ENCODE measurements around the gene MEIOB. TPM values are rescaled to one million over a fixed set of nuclear protein-coding genes. Genes with fewer than 3 reads are reported as not detected.
"Not testable (repeated sequence)": the region's sequence is repeated elsewhere in the genome, so short reads cannot be mapped to it uniquely, and the experiment has no call there.

MEIOB gene
- total RNA-seq, 1 donor from 2014 or later = 0.41 TPM

- DNase-seq (ENCODE audit: low spot score in 2 of 2) = no peak
- FAIRE-seq = no peak
Measured at GRCh38 chr16:1817716-1818115, 54.2 kb downstream of the MEIOB start.

- DNase-seq (ENCODE audit: low spot score in 2 of 2) (no peak), FAIRE-seq (no peak)
Measured at GRCh38 chr16:1817276-1817589, 54.7 kb downstream of the MEIOB start.

GRCh38 chr16:1816396-1817275 is 55.3 kb downstream of the MEIOB start:
- FAIRE-seq = no peak

GRCh38 chr16:1815461-1815860 is 56.5 kb downstream of the MEIOB start:
- DNase-seq (ENCODE audit: low spot score in 2 of 2) = no peak
- no peak for FAIRE-seq

More at GRCh38 chr16:1816396-1817275, 55.3 kb downstream of the MEIOB start:
- no peak for DNase-seq (ENCODE audit: low spot score in 2 of 2)

- FAIRE-seq = no peak
- peak in 1 of 2 donors; percentile 59 for DNase-seq (ENCODE audit: low spot score in 2 of 2)
Measured at GRCh38 chr16:1812732-1813163, 59.2 kb downstream of the MEIOB start.

- FAIRE-seq (no peak), DNase-seq (ENCODE audit: low spot score in 2 of 2) (no peak)
Measured at GRCh38 chr16:1810536-1810935, 61.4 kb downstream of the MEIOB start.

GRCh38 chr16:1810106-1810505 is 61.9 kb downstream of the MEIOB start:
- FAIRE-seq = no peak

GRCh38 chr16:1809281-1809801 is 62.6 kb downstream of the MEIOB start:
- no peak for FAIRE-seq
- no peak for DNase-seq (ENCODE audit: low spot score in 2 of 2)

More at GRCh38 chr16:1810106-1810505, 61.9 kb downstream of the MEIOB start:
- DNase-seq (ENCODE audit: low spot score in 2 of 2) = no peak

GRCh38 chr16:1808691-1809090 is 63.3 kb downstream of the MEIOB start:
- FAIRE-seq (no peak), DNase-seq (ENCODE audit: low spot score in 2 of 2) (no peak)

- FAIRE-seq (no peak), DNase-seq (ENCODE audit: low spot score in 2 of 2) (no peak)
Measured at GRCh38 chr16:1807626-1808025, 64.3 kb downstream of the MEIOB start.

- FAIRE-seq (no peak), DNase-seq (ENCODE audit: low spot score in 2 of 2) (no peak)
Measured at GRCh38 chr16:1800701-1801100, 71.3 kb downstream of the MEIOB start.

- not testable (repeated sequence) for FAIRE-seq
Measured at GRCh38 chr16:1799263-1799662, 72.7 kb downstream of the MEIOB start.

GRCh38 chr16:1794908-1795666 is 76.9 kb downstream of the MEIOB start:
- FAIRE-seq = no peak
- DNase-seq (ENCODE audit: low spot score in 2 of 2) = peak in 1 of 2 donors; percentile 10

More at GRCh38 chr16:1799263-1799662, 72.7 kb downstream of the MEIOB start:
- DNase-seq (ENCODE audit: low spot score in 2 of 2) = not testable (repeated sequence)

GRCh38 chr16:1794221-1794871 is 77.6 kb downstream of the MEIOB start:
- DNase-seq (ENCODE audit: low spot score in 2 of 2) = peak in 1 of 2 donors; percentile 20
- FAIRE-seq = no peak

- FAIRE-seq (no peak), DNase-seq (ENCODE audit: low spot score in 2 of 2) (peak in 1 of 2 donors; percentile 21)
Measured at GRCh38 chr16:1793578-1794220, 78.3 kb downstream of the MEIOB start, which contains the start of gene IGFALS. IGFALS (minus strand) TSS chr16:1793705; CDS start chr16:1793652, 53 bp downstream.

- DNase-seq (ENCODE audit: low spot score in 2 of 2) (peak in 1 of 2 donors; percentile 14), FAIRE-seq (no peak)
Measured at GRCh38 chr16:1792836-1793577, 79.0 kb downstream of the MEIOB start.

- FAIRE-seq (no peak), DNase-seq (ENCODE audit: low spot score in 2 of 2) (peak in 1 of 2 donors; percentile 22)
Measured at GRCh38 chr16:1791943-1792812, 79.8 kb downstream of the MEIOB start.

- FAIRE-seq (no peak), DNase-seq (ENCODE audit: low spot score in 2 of 2) (peak in 1 of 2 donors; percentile 38)
Measured at GRCh38 chr16:1791256-1791942, 80.6 kb downstream of the MEIOB start.

All from frontal cortex (tissue), 4 donors.